ENCODE data around the gene NR3C1.

Gene NR3C1

DNA sequence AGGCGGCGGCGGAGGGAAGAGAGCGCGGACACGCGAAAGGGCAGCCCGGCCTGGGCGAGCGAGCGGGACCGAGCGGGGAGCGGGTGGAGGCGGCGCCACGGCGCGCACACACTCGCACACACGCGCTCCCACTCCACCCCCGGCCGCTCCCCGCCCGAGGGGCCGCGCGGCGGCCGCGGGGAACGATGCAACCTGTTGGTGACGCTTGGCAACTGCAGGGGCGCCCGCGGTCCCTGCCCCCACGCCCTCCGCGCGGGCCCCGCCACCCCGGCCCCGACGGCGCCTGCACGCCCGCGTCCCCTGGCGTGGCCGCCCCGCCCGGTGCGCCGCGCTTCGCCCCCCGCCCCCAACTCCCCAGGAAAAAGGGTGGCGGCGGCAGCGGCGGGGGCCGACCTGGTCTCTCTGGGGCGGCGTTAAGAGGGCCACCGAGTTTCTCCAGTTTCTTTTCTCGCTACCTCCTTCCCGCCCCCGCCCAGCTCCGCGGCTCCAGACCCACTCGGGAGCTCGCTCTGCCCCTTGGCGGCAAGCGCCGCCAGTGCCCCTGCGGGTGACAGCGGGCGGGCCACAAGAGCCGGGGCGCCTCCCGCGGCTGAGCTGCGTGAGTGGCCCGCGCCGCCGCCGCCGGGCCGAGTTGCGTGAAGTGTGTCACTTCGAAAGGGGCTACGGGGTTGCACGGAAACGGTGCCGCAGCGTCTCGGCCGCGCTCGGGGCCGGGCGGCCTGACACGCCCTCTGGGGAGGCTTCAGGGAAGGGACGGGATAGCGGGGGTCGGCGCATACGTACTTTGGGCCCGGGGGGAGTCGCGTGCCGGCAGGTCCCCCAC, at the start of gene NR3C1:
Gene NR3C1 (minus strand): TSS at position 94 of the 823 bp plus-strand sequence. CDS start 2,847 bp downstream, outside the sequence.
- H3K27ac ChIP-seq, result peak within 1 kb of the TSS; percentile 92
- TF ChIP-seq, protein P1, sequence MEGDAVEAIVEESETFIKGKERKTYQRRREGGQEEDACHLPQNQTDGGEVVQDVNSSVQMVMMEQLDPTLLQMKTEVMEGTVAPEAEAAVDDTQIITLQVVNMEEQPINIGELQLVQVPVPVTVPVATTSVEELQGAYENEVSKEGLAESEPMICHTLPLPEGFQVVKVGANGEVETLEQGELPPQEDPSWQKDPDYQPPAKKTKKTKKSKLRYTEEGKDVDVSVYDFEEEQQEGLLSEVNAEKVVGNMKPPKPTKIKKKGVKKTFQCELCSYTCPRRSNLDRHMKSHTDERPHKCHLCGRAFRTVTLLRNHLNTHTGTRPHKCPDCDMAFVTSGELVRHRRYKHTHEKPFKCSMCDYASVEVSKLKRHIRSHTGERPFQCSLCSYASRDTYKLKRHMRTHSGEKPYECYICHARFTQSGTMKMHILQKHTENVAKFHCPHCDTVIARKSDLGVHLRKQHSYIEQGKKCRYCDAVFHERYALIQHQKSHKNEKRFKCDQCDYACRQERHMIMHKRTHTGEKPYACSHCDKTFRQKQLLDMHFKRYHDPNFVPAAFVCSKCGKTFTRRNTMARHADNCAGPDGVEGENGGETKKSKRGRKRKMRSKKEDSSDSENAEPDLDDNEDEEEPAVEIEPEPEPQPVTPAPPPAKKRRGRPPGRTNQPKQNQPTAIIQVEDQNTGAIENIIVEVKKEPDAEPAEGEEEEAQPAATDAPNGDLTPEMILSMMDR (IDR thresholded peaks at IDR 0.05), result peak; percentile 71
- no peak for TF ChIP-seq ZFX (IDR thresholded peaks at IDR 0.05; ENCODE audit: borderline replicate concordance)

DNA sequence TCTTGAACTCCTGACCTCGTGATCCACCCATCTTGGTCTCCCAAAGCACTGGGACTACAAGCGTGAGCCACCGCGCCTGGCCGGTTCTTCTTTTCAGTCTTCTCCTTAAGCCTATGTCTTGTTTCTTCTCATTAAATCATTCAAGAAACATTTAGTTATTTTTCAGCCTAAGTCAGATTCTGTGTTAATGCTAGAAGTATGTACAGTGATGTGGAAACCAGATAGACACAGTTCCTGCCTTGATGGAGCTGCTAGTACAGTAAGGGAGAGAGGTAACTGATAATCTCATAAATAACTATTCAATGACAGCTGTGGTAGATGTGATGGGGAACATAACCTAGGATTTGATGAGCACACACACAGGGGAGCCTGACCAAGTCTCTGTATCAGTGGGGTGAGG, 46.3 kb upstream of the NR3C1 start:
- no peak overlapping the region for H3K27ac ChIP-seq
- TF ChIP-seq ZFX (IDR thresholded peaks at IDR 0.05; ENCODE audit: borderline replicate concordance), result no peak
- TF ChIP-seq, protein P1 (IDR thresholded peaks at IDR 0.05), result no peak

GRCh38 chr5:143448518-143448917, 45.0 kb upstream of the NR3C1 start:
- no peak for TF ChIP-seq ZFX (IDR thresholded peaks at IDR 0.05; ENCODE audit: borderline replicate concordance)
- TF ChIP-seq, protein P1 (IDR thresholded peaks at IDR 0.05), result peak; percentile 25
- no peak overlapping the region for H3K27ac ChIP-seq

DNA sequence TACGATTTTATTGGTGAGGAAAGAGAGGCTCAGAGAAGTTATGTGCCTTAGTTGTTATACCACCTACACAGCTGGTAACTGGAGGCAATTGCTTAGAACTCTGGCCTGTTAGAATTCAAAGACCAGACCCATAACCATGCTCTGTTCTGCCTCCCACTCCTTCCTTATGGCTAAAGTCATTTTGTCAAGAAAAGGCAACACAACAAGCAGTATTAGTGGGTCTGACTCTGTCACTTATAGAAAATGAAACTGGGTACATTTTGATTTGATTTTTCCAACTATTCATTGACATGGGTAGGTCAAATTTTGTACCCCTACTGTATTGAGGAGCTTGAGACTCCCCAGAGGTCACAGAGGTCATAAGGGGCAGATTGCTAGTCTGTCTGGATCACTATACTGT, 44.5 kb upstream of the NR3C1 start:
- no peak overlapping the region for H3K27ac ChIP-seq
- no peak for TF ChIP-seq ZFX (IDR thresholded peaks at IDR 0.05; ENCODE audit: borderline replicate concordance)
- TF ChIP-seq, protein P1 (IDR thresholded peaks at IDR 0.05), result no peak

DNA sequence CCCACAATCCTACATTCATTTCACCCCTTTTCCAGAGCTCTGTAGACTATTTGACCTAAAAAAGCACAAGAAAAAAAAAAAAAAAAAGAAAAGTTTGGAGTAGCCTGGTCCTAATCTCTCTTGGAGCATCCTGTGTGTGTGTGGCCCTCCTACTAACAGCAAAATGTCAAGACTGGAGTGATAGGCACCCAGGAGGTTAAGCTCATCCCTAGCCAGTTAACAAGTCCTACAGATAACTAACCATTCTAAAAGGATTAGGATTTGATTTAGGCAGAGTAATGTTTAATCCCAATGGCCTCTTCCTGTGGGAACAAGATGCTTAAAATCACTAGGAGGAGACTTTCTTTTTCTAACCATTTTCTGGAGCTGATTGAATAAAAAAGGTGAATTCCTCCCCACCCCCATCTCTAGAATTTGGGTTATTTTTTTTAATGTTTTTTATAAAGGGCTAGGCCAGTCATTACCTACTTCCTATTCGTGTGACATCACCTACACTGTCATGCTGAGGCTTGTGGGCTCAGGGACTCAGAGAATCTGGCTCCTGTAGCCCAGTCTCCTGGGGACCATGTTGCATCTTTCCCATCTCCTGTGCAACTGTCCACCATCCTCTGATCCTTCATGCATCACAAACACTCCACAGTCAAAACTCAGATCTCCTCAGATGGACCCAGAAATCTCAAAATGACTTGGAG, 43.2 kb upstream of the NR3C1 start:
- H3K27ac ChIP-seq, result no peak overlapping the region
- TF ChIP-seq, protein P1 (IDR thresholded peaks at IDR 0.05), result no peak
- TF ChIP-seq ZFX (IDR thresholded peaks at IDR 0.05; ENCODE audit: borderline replicate concordance), result no peak

DNA sequence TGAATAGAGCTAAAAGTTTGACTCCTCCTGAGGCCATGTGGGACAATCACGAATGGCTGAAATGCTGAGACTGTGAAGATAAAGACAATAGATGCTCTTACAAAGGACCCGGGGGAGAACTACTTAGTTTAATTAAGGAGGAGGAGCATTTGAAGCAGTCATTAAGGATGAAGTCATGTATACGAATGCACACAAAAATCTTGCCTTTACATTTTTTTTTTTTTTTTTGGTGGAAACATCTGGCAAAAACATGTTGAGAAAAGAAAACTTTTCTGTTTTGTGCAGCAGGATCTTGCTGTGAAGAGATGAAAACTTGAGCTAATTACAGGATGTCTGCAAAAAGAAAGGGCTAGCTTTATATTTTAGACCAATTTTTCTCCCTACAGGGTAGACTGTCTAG, 42.3 kb upstream of the NR3C1 start:
- no peak overlapping the region for H3K27ac ChIP-seq
- TF ChIP-seq, protein P1 (IDR thresholded peaks at IDR 0.05), result no peak
- TF ChIP-seq ZFX (IDR thresholded peaks at IDR 0.05; ENCODE audit: borderline replicate concordance), result no peak

GRCh38 chr5:143443330-143443729, 39.8 kb upstream of the NR3C1 start:
- no peak overlapping the region for H3K27ac ChIP-seq
- TF ChIP-seq ZFX (IDR thresholded peaks at IDR 0.05; ENCODE audit: borderline replicate concordance), result no peak
- TF ChIP-seq, protein P1 (IDR thresholded peaks at IDR 0.05), result no peak

Measured in 22Rv1 (cell line).